MG63 (cell line): ENCODE results near the gene TMEM139. TPM values are rescaled to one million over a fixed set of nuclear protein-coding genes. Genes with fewer than 3 reads are reported as not detected.

Experiments used
- DNase-seq: peaks from one replicate; pipeline ENCODE4 v3.0.0-alpha.2; 2020
- H3K27me3 ChIP-seq: fragments of 250-450 bp; sonication (Bioruptor Pico); 2 replicates; pipeline ENCODE4 v1.5.1; 2020; ENCODE audit warnings: mild to moderate bottlenecking, moderate library complexity
- H3K36me3 ChIP-seq: fragments of 250-450 bp; sonication (Bioruptor Pico); 2 replicates; pipeline ENCODE4 v1.5.1; 2020; ENCODE audit warnings: mild to moderate bottlenecking, moderate library complexity
- H3K4me3 ChIP-seq: fragments of 250-450 bp; sonication (Bioruptor Pico); 2 replicates; pipeline ENCODE4 v1.5.1; 2020; ENCODE audit warnings: mild to moderate bottlenecking, moderate library complexity
- H3K9me3 ChIP-seq: fragments of 250-450 bp; sonication (Bioruptor Pico); 2 replicates; pipeline ENCODE4 v1.5.1; 2020; ENCODE audit warnings: mild to moderate bottlenecking, moderate library complexity
- total RNA-seq: library from RNA; depleted of rRNA; stranded (reverse); fragments of >200 nt; shearing (Covaris generic); gene quantifications from 2 replicates; pipeline ENCODE4 v1.2.3, GENCODE V29; 2014; ENCODE audit warnings: low replicate concordance; rRNA removed

Gene TMEM139
- not detected in 2 replicates for total RNA-seq

- Histone ChIP-seq H3K9me3 (peaks cover 5% of the 10 kb centered on the region; the same call in 1 of the 2 replicates), H3K4me3 (no peak within 1 kb of the TSS), H3K27me3 (no peaks in the 10 kb centered on the region), H3K36me3 (no peaks in the 10 kb centered on the region; the same call in 1 of the 2 replicates)
- DNase-seq: no peak
Measured at GRCh38 chr7:143284591-143285469, at the start of gene TMEM139. Gene TMEM139 (plus strand): TSS chr7:143284958. CDS start chr7:143285958, 1,000 bp downstream.

- Histone ChIP-seq H3K9me3 (peaks cover 3% of the 10 kb centered on the region), H3K27me3 (no peaks in the 10 kb centered on the region), H3K36me3 (no peaks in the 10 kb centered on the region), H3K4me3 (no peak overlapping the region)
- DNase-seq: no peak
Measured at GRCh38 chr7:143235561-143235960, 49.2 kb upstream of the TMEM139 start.

- no peaks in the 10 kb centered on the region for H3K27me3 ChIP-seq
- no peak for DNase-seq
- peaks cover 3% of the 10 kb centered on the region for H3K9me3 ChIP-seq
- H3K36me3 ChIP-seq: no peaks in the 10 kb centered on the region
- H3K4me3 ChIP-seq: no peak overlapping the region
Measured at GRCh38 chr7:143236408-143236990, 48.3 kb upstream of the TMEM139 start.

- DNase-seq: no peak
- Histone ChIP-seq H3K9me3 (peaks cover 3% of the 10 kb centered on the region), H3K4me3 (no peak overlapping the region), H3K27me3 (no peaks in the 10 kb centered on the region), H3K36me3 (no peaks in the 10 kb centered on the region)
Measured at GRCh38 chr7:143237366-143237765, 47.4 kb upstream of the TMEM139 start.

GRCh38 chr7:143238289-143238980, 46.3 kb upstream of the TMEM139 start:
- Histone ChIP-seq H3K9me3 (peaks cover 3% of the 10 kb centered on the region), H3K36me3 (no peaks in the 10 kb centered on the region), H3K27me3 (no peaks in the 10 kb centered on the region), H3K4me3 (no peak overlapping the region)
- no peak for DNase-seq

GRCh38 chr7:143239813-143240212, 44.9 kb upstream of the TMEM139 start:
- no peaks in the 10 kb centered on the region for H3K27me3 ChIP-seq
- no peaks in the 10 kb centered on the region for H3K36me3 ChIP-seq
- H3K9me3 ChIP-seq: peaks cover 3% of the 10 kb centered on the region
- DNase-seq: no peak
- no peak overlapping the region for H3K4me3 ChIP-seq

GRCh38 chr7:143240291-143241168, 44.2 kb upstream of the TMEM139 start:
- H3K9me3 ChIP-seq: peaks cover under 1% of the 10 kb centered on the region
- peak; percentile 32 for DNase-seq
- no peaks in the 10 kb centered on the region for H3K27me3 ChIP-seq
- H3K36me3 ChIP-seq: no peaks in the 10 kb centered on the region
- H3K4me3 ChIP-seq: no peak overlapping the region

- H3K27me3 ChIP-seq: no peaks in the 10 kb centered on the region
- H3K4me3 ChIP-seq: no peak overlapping the region
- H3K9me3 ChIP-seq: peaks cover 5% of the 10 kb centered on the region
- DNase-seq: no peak
- H3K36me3 ChIP-seq: no peaks in the 10 kb centered on the region
Measured at GRCh38 chr7:143242306-143242705, 42.5 kb upstream of the TMEM139 start.

GRCh38 chr7:143243111-143243510, 41.6 kb upstream of the TMEM139 start:
- peaks cover 5% of the 10 kb centered on the region for H3K9me3 ChIP-seq
- H3K4me3 ChIP-seq: no peak overlapping the region
- no peaks in the 10 kb centered on the region for H3K36me3 ChIP-seq
- no peak for DNase-seq
- no peaks in the 10 kb centered on the region for H3K27me3 ChIP-seq

- Histone ChIP-seq H3K9me3 (peaks cover 5% of the 10 kb centered on the region), H3K36me3 (no peaks in the 10 kb centered on the region), H3K27me3 (no peaks in the 10 kb centered on the region), H3K4me3 (no peak overlapping the region)
- DNase-seq: no peak
Measured at GRCh38 chr7:143243614-143244013, 41.1 kb upstream of the TMEM139 start.

GRCh38 chr7:143244321-143244720, 40.4 kb upstream of the TMEM139 start:
- H3K4me3 ChIP-seq: no peak overlapping the region
- no peaks in the 10 kb centered on the region for H3K27me3 ChIP-seq
- DNase-seq: no peak
- no peaks in the 10 kb centered on the region for H3K36me3 ChIP-seq
- peaks cover 5% of the 10 kb centered on the region for H3K9me3 ChIP-seq

- Histone ChIP-seq H3K27me3 (no peaks in the 10 kb centered on the region), H3K36me3 (no peaks in the 10 kb centered on the region), H3K4me3 (no peak overlapping the region), H3K9me3 (peaks cover 5% of the 10 kb centered on the region)
- DNase-seq: no peak
Measured at GRCh38 chr7:143245123-143245522, 39.6 kb upstream of the TMEM139 start.

GRCh38 chr7:143247372-143247771, 37.4 kb upstream of the TMEM139 start:
- Histone ChIP-seq H3K36me3 (no peaks in the 10 kb centered on the region), H3K4me3 (no peak overlapping the region), H3K27me3 (no peaks in the 10 kb centered on the region), H3K9me3 (peaks cover 5% of the 10 kb centered on the region)
- DNase-seq: no peak

GRCh38 chr7:143248761-143249354, 35.9 kb upstream of the TMEM139 start:
- peaks cover 5% of the 10 kb centered on the region for H3K9me3 ChIP-seq
- H3K4me3 ChIP-seq: no peak overlapping the region
- H3K36me3 ChIP-seq: no peaks in the 10 kb centered on the region
- no peak for DNase-seq
- no peaks in the 10 kb centered on the region for H3K27me3 ChIP-seq

- DNase-seq: no peak
- Histone ChIP-seq H3K4me3 (no peak overlapping the region), H3K27me3 (no peaks in the 10 kb centered on the region), H3K36me3 (no peaks in the 10 kb centered on the region), H3K9me3 (peaks cover 5% of the 10 kb centered on the region)
Measured at GRCh38 chr7:143250199-143250598, 34.6 kb upstream of the TMEM139 start.

- H3K36me3 ChIP-seq: no peaks in the 10 kb centered on the region
- no peak overlapping the region for H3K4me3 ChIP-seq
- DNase-seq: no peak
- H3K27me3 ChIP-seq: no peaks in the 10 kb centered on the region
- peaks cover 2% of the 10 kb centered on the region for H3K9me3 ChIP-seq
Measured at GRCh38 chr7:143250822-143251221, 33.9 kb upstream of the TMEM139 start.
